Measurements from ENCODE around the gene LMAN2. TPM values are rescaled to one million over a fixed set of nuclear protein-coding genes. Genes with fewer than 3 reads are reported as not detected.
"Not testable (repeated sequence)": the region's sequence is repeated elsewhere in the genome, so short reads cannot be mapped to it uniquely, and the experiment has no call there.

Gene LMAN2
- polyA plus RNA-seq, 1 donor = 76.5 TPM

GRCh38 chr5:177325868-177326381, 25.5 kb downstream of the LMAN2 start:
- no peak for DNase-seq

GRCh38 chr5:177320879-177321278, 30.6 kb downstream of the LMAN2 start:
- no peak for DNase-seq

- no peak for DNase-seq
These were observed 31.4 kb downstream of the LMAN2 start for GRCh38 chr5:177319913-177320588.

- DNase-seq = peak; percentile 53
These were observed 33.5 kb downstream of the LMAN2 start for GRCh38 chr5:177317959-177318377.

GRCh38 chr5:177316005-177316404, 35.5 kb downstream of the LMAN2 start:
- no peak for DNase-seq

GRCh38 chr5:177315411-177315810, 36.1 kb downstream of the LMAN2 start:
- DNase-seq = no peak

- DNase-seq = no peak
These were observed 36.8 kb downstream of the LMAN2 start for GRCh38 chr5:177314376-177315342.

- no peak for DNase-seq
These were observed 37.8 kb downstream of the LMAN2 start for GRCh38 chr5:177313561-177314259.

GRCh38 chr5:177312649-177313181, 38.8 kb downstream of the LMAN2 start:
- DNase-seq = no peak

- peak; percentile 93 for DNase-seq
These were observed 39.5 kb downstream of the LMAN2 start, which contains the start of gene MXD3 for GRCh38 chr5:177311723-177312648. Gene MXD3 (minus strand): TSS chr5:177311898. CDS start chr5:177311830, 68 bp downstream.

- DNase-seq = no peak
These were observed 40.1 kb downstream of the LMAN2 start for GRCh38 chr5:177311392-177311722.

- peak; percentile 42 for DNase-seq
These were observed 40.6 kb downstream of the LMAN2 start for GRCh38 chr5:177310757-177311391.

GRCh38 chr5:177310332-177310731, 41.1 kb downstream of the LMAN2 start:
- no peak for DNase-seq

- peak; percentile 52 for DNase-seq
These were observed 41.9 kb downstream of the LMAN2 start for GRCh38 chr5:177309351-177310191.

GRCh38 chr5:177308740-177309139, 42.7 kb downstream of the LMAN2 start:
- DNase-seq = no peak

- no peak for DNase-seq
These were observed 43.7 kb downstream of the LMAN2 start for GRCh38 chr5:177307544-177308363.

- no peak for DNase-seq
These were observed 44.6 kb downstream of the LMAN2 start for GRCh38 chr5:177306674-177307543.

GRCh38 chr5:177306103-177306640, 45.3 kb downstream of the LMAN2 start:
- not testable (repeated sequence) for DNase-seq

Data from hindlimb muscle (tissue), 1 donor.